Measurements from ENCODE around the gene CFAP74. TPM values are rescaled to one million over a fixed set of nuclear protein-coding genes. Genes with fewer than 3 reads are reported as not detected.

CFAP74 gene
- total RNA-seq (2012; rRNA removed), result not detected in 2 replicates
- not detected in 2 replicates for polyA plus RNA-seq (2012; rRNA removed)
- not detected in 2 replicates for polyA plus RNA-seq (2012; cell fraction: cytosol; rRNA removed)
- polyA plus RNA-seq (2012; cell fraction: nucleus; rRNA removed; ENCODE audit: low replicate concordance), result 0.02 TPM in 1 of 2 replicates, not detected in the other
- percentile 1 among the genes with signal in this experiment for Bru-seq, nascent RNA
- percentile 0 among the genes with signal in this experiment for BruChase-seq, experiment 1, labeled RNA remaining after a 6-hour chase
- BruChase-seq, experiment 2, labeled RNA remaining after a 2-hour chase, result not detected
- long read RNA-seq, result 0 reads

GRCh38 chr1:2003541-2004131 lies at the start of gene CFAP74:
TSS of gene CFAP74 (minus strand) at chr1:2003786. CDS start at chr1:1990956, 12,830 bp downstream.
- no peak within 1 kb of the TSS for H2BK120ac ChIP-seq (ENCODE audit: low read depth, low read length)
- H3K4ac ChIP-seq (ENCODE audit: low read depth, low read length), result no peak within 1 kb of the TSS
- H2BK20ac ChIP-seq (ENCODE audit: low read depth, low read length), result no peak within 1 kb of the TSS
- H2AK5ac ChIP-seq (ENCODE audit: low read depth, low read length), result no peak within 1 kb of the TSS
- H3K36me3 ChIP-seq (ENCODE audit: control insufficient read depth, insufficient read depth, low read length), result no peaks in the 10 kb centered on the region
- no peak within 1 kb of the TSS for H3K56ac ChIP-seq (ENCODE audit: extremely low read depth, insufficient read depth, low read length)
- no peak within 1 kb of the TSS for H4K8ac ChIP-seq (ENCODE audit: low read depth in 2 of 2, low read length in 2 of 2)
- H3K4me3 ChIP-seq (ENCODE audit: insufficient read depth, low read depth, low read length), result no peak within 1 kb of the TSS
- no peak within 1 kb of the TSS for H4K5ac ChIP-seq (ENCODE audit: low read depth, low read length)
- BruUV-seq (replicated peaks), result no TSS peak
- peak; percentile 91 for ATAC-seq (ENCODE audit: low read depth)
- TF ChIP-seq CTCF (conservative IDR thresholded peaks at IDR 0.05; ENCODE audit: low read depth, low read length), result no peak
- no peak for TF ChIP-seq MXI1 (IDR thresholded peaks at IDR 0.05; ENCODE audit: borderline replicate concordance, low read depth, low read length)
- TF ChIP-seq CEBPB (IDR thresholded peaks at IDR 0.05; ENCODE audit: low read depth, low read length), result no peak
- TF ChIP-seq MAFK (IDR thresholded peaks at IDR 0.05; ENCODE audit: low read depth, low read length), result no peak
- peak; percentile 91 for TF ChIP-seq BHLHE40 (IDR thresholded peaks at IDR 0.05; ENCODE audit: low read depth, low read length)
- no peak for TF ChIP-seq NFE2L2 (IDR thresholded peaks at IDR 0.05; ENCODE audit: low read depth, low read length)
- no peak for TF ChIP-seq RCOR1 (IDR thresholded peaks at IDR 0.05; ENCODE audit: insufficient replicate concordance, low read length)
- no peak within 1 kb of the TSS for H3K18ac ChIP-seq (ENCODE audit: low read depth, low read length)
- H3K4me1 ChIP-seq (ENCODE audit: control insufficient read depth, insufficient read depth, low read length), result no peaks in the 10 kb centered on the region
- 8% methylated on average over 33 of the region's 49 CpGs; no CpG with 5 or more reads in 1 of the 2 experiments for WGBS, 2 experiments (ENCODE audit: extremely low coverage in 2 of 2, insufficient read length in 1 of 2)
- no peaks in the 10 kb centered on the region for H4K20me1 ChIP-seq (ENCODE audit: insufficient read depth, low read length)
- dilution Hi-C loops (cut with HindIII; ENCODE audit: low sequenced_read_pairs, unreplicated experiment) (no loop called here), in situ Hi-C loops (cut with MboI; ENCODE audit: low sequenced_read_pairs) (no loop called here), intact Hi-C loops (cut with micrococcal nuclease) (no loop called here)
- peak; percentile 18 for DNase-seq
- peaks cover 52% of the 10 kb centered on the region for H3K27me3 ChIP-seq (ENCODE audit: control insufficient read depth, insufficient read depth, low read length)
- H2AFZ ChIP-seq (replicated peaks; ENCODE audit: low read length, poor library complexity), result no peak within 1 kb of the TSS
- 0 out of 2 replicates have a peak, but pooled peaks cover 3% of the 10 kb centered on the region for H3K9me1 ChIP-seq (ENCODE audit: insufficient read depth, low read length)
- no peak within 1 kb of the TSS for H3K27ac ChIP-seq (ENCODE audit: insufficient read depth, low read length)
- H3K4me2 ChIP-seq (ENCODE audit: low read depth, low read length), result peak within 1 kb of the TSS; percentile 38; the same call in 1 of the 2 replicates
- H2AK9ac ChIP-seq (replicated peaks; ENCODE audit: low read depth, low read length, poor library complexity), result no peak within 1 kb of the TSS
- H2BK15ac ChIP-seq (ENCODE audit: low read depth, low read length), result no peak within 1 kb of the TSS
- ChIA-PET POLR2A (ENCODE audit: unreplicated experiment) (no interaction called here), CTCF (interaction anchor here (1.0 kb wide), 1 partner anchor 40 kb away, joined by 4 read pairs; no protein-coding TSS in a partner anchor)
- no peak within 1 kb of the TSS for H4K91ac ChIP-seq (ENCODE audit: insufficient read depth, low read depth, low read length)
- no peaks in the 10 kb centered on the region for H3K79me1 ChIP-seq (ENCODE audit: low read depth in 1 of 2, low read length in 2 of 2)
- H3K14ac ChIP-seq (replicated peaks; ENCODE audit: low read depth, low read length), result no peak within 1 kb of the TSS
- H3K23ac ChIP-seq (ENCODE audit: low read depth, low read length), result no peak within 1 kb of the TSS
- H3K9ac ChIP-seq (ENCODE audit: low read depth, low read length), result no peak within 1 kb of the TSS
- no peak within 1 kb of the TSS for H2BK5ac ChIP-seq (ENCODE audit: low read depth, low read length, poor library complexity, severe bottlenecking)
- no peaks in the 10 kb centered on the region for H3K9me3 ChIP-seq (ENCODE audit: control insufficient read depth, insufficient read depth, low read length)
